Measurements from ENCODE around the gene CCNA1.

GRCh38 chr13:36405151-36405550 is 27.1 kb upstream of the CCNA1 start:
- TF ChIP-seq, protein P1, sequence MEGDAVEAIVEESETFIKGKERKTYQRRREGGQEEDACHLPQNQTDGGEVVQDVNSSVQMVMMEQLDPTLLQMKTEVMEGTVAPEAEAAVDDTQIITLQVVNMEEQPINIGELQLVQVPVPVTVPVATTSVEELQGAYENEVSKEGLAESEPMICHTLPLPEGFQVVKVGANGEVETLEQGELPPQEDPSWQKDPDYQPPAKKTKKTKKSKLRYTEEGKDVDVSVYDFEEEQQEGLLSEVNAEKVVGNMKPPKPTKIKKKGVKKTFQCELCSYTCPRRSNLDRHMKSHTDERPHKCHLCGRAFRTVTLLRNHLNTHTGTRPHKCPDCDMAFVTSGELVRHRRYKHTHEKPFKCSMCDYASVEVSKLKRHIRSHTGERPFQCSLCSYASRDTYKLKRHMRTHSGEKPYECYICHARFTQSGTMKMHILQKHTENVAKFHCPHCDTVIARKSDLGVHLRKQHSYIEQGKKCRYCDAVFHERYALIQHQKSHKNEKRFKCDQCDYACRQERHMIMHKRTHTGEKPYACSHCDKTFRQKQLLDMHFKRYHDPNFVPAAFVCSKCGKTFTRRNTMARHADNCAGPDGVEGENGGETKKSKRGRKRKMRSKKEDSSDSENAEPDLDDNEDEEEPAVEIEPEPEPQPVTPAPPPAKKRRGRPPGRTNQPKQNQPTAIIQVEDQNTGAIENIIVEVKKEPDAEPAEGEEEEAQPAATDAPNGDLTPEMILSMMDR (conservative IDR thresholded peaks at IDR 0.05; ENCODE audit: low read length): no peak
- TF ChIP-seq EZH2phosphoT487 (IDR thresholded peaks at IDR 0.05; ENCODE audit: borderline replicate concordance): no peak
